Activated T-helper 1 cell treated with anti-CD3 and anti-CD28 coated beads, Interleukin-12 subunit alpha, Interleukin-12 subunit beta, Interleukin-2, Interleukin-4 antibody, amounts not matched to agents 30 ng/mL and 10 ng/mL and 1 ng/mL, durations not matched to agents 14 hours and 24 hours and 36 hours (primary cell): ENCODE data around the gene JSRP1. TPM values are rescaled to one million over a fixed set of nuclear protein-coding genes. Genes with fewer than 3 reads are reported as not detected.

Experiments used
- DNase-seq: peaks from one replicate; pipeline ENCODE4 v3.0.0; 2021; ENCODE audit warnings: low spot score
- H3K27ac Mint-ChIP-seq: one replicate; pipeline ENCODE4 v1.8.0; 2021; ENCODE audit warnings: mild to moderate bottlenecking, mixed read lengths
- H3K27me3 Mint-ChIP-seq: one replicate; pipeline ENCODE4 v1.8.0; 2022; ENCODE audit warnings: mild to moderate bottlenecking, moderate library complexity, mixed read lengths; ENCODE audit not compliant: insufficient read depth
- H3K36me3 Mint-ChIP-seq: one replicate; pipeline ENCODE4 v1.8.0; 2021; ENCODE audit warnings: low read depth, mixed read lengths
- H3K4me1 Mint-ChIP-seq: one replicate; pipeline ENCODE4 v1.8.0; 2021; ENCODE audit warnings: low read depth, mixed read lengths
- H3K4me3 Mint-ChIP-seq: one replicate; pipeline ENCODE4 v1.8.0; 2021; ENCODE audit warnings: mild to moderate bottlenecking, moderate library complexity, mixed read lengths
- H3K9me3 Mint-ChIP-seq: one replicate; pipeline ENCODE4 v1.8.0; 2021; ENCODE audit warnings: mixed read lengths
- intact Hi-C: fragments of 100-400 bp; cut with micrococcal nuclease; formaldehyde crosslinking; loops from one replicate; pipeline ENCODE4 v1.15.1; 2024
- total RNA-seq: library from RNA; stranded (reverse); gene quantifications from 2 replicates; pipeline ENCODE4 v1.2.3, GENCODE V29; 2022

Gene JSRP1
- total RNA-seq, 1 donor from 2014 or later: not detected

DNA sequence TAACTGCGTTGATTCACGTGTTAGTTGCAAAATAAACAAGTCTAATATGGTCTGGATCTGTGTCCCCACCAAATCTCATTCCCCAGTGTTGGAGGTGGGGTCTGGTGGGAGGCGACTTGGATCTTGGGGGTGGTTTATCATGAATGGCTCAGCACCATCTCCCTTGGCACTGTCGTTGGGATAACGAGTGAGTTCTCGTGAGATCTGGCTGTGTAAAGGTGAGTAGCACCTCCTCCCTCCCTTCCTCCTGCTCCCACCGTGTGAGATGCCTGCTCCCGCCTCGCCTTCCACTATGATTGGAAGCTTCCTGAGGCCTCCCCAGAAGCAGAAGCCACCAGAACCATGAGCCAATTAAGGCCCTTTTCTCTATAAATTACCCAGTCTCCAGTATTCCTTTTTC lies 20.9 kb upstream of the JSRP1 start:
- H3K4me3 Mint-ChIP-seq: no peak overlapping the region
- H3K27me3 Mint-ChIP-seq: no peaks in the 10 kb centered on the region
- intact Hi-C loops: loop anchor here (10.0 kb wide), 1 partner anchor 338 kb away; no protein-coding TSS in a partner anchor
- no peaks in the 10 kb centered on the region for H3K9me3 Mint-ChIP-seq
- H3K4me1 Mint-ChIP-seq: peaks cover 18% of the 10 kb centered on the region
- no peak for DNase-seq
- H3K36me3 Mint-ChIP-seq: peaks cover 22% of the 10 kb centered on the region
- H3K27ac Mint-ChIP-seq: peak overlapping the region; percentile 29

DNA sequence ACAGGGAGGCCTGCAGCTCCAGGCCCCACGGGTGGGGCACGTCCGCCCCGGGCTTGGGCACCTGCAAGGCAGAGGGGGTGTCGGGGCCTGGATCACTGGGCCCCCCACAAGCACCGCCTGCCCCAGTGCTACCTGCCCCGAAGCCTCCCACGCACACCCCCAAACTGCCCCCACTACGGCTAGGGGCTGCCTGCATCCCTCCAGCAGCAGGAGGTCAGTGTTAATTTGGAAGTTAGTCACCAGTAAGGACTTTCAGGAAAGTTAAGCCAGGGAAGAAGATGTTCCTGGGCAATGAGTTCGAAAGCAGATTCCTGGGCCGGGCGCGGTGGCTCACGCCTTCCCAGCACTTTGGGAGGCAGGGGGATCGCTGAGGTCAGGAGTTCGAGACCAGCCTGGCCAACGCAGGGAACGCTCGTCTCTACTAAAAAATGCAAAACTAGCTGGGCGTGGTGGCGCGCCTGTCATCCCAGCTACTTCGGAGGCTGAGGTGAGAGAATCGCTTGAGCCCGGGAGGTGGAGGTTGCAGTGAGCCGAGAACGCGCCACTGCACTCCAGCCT lies 20.3 kb upstream of the JSRP1 start:
- no peak overlapping the region for H3K4me3 Mint-ChIP-seq
- H3K4me1 Mint-ChIP-seq: peaks cover 19% of the 10 kb centered on the region
- no peaks in the 10 kb centered on the region for H3K27me3 Mint-ChIP-seq
- DNase-seq: no peak
- intact Hi-C loops: loop anchor here (10.0 kb wide), 1 partner anchor 338 kb away; no protein-coding TSS in a partner anchor
- H3K9me3 Mint-ChIP-seq: no peaks in the 10 kb centered on the region
- peaks cover 26% of the 10 kb centered on the region for H3K36me3 Mint-ChIP-seq
- H3K27ac Mint-ChIP-seq: peak overlapping the region; percentile 48

GRCh38 chr19:2275588-2276428 lies 19.6 kb upstream of the JSRP1 start:
- Mint-ChIP-seq H3K4me1 (peaks cover 21% of the 10 kb centered on the region), H3K36me3 (peaks cover 29% of the 10 kb centered on the region), H3K27ac (no peak overlapping the region), H3K27me3 (peaks cover 3% of the 10 kb centered on the region), H3K9me3 (no peaks in the 10 kb centered on the region), H3K4me3 (no peak overlapping the region)
- no peak for DNase-seq
- intact Hi-C loops: loop anchor here (10.0 kb wide), 1 partner anchor 339 kb away; no protein-coding TSS in a partner anchor

DNA sequence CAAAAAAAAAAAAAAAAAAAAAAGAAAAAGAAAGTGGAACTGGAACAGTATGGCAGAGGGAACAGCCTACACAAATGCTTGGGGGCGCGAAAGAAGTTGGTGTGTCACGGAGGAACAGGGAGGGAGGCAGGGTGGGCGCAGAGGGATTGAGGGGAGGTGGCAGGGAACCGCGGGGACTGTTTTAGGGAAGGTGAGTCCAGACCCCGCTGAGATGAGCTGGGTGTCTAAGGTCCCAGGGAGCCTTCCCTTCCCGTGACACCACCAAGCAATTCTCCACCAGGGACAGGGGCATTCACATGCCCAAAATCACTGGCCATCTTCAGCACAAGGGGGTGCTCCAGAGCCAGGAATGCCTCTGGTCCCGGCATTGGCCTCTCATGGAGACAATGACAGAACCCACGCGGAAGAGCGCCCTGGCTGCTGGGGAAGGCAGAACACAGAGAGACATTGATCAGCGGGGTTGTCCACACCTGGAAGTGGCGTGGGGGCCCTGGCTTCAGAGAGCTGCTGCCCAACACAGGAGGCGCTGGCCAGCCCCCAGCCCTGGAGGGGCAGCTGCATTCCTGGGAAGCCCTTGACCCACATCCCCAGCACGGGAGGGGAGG lies 18.8 kb upstream of the JSRP1 start:
- H3K36me3 Mint-ChIP-seq: peaks cover 29% of the 10 kb centered on the region
- DNase-seq: no peak

GRCh38 chr19:2274185-2274711 lies 18.0 kb upstream of the JSRP1 start:
- peak overlapping the region; percentile 69 for H3K4me3 Mint-ChIP-seq
- H3K4me1 Mint-ChIP-seq: peaks cover 21% of the 10 kb centered on the region
- H3K9me3 Mint-ChIP-seq: no peaks in the 10 kb centered on the region
- peaks cover 29% of the 10 kb centered on the region for H3K36me3 Mint-ChIP-seq
- intact Hi-C loops: loop anchor here (5.0 to 10.0 kb wide), 2 partner anchors 177 to 341 kb away; partner anchors contain the start of genes IZUMO4 and MOB3A
- peaks cover 3% of the 10 kb centered on the region for H3K27me3 Mint-ChIP-seq
- peak overlapping the region; percentile 53 for H3K27ac Mint-ChIP-seq
- no peak for DNase-seq

More for the DNA sequence above, 18.8 kb upstream of the JSRP1 start:
- intact Hi-C loops: loop anchor here (5.0 to 10.0 kb wide), 2 partner anchors 178 to 340 kb away; partner anchors contain the start of genes IZUMO4 and MOB3A
- Mint-ChIP-seq H3K9me3 (no peaks in the 10 kb centered on the region), H3K4me1 (peaks cover 21% of the 10 kb centered on the region), H3K4me3 (peak overlapping the region; percentile 30), H3K27ac (no peak overlapping the region), H3K27me3 (peaks cover 3% of the 10 kb centered on the region)

DNA sequence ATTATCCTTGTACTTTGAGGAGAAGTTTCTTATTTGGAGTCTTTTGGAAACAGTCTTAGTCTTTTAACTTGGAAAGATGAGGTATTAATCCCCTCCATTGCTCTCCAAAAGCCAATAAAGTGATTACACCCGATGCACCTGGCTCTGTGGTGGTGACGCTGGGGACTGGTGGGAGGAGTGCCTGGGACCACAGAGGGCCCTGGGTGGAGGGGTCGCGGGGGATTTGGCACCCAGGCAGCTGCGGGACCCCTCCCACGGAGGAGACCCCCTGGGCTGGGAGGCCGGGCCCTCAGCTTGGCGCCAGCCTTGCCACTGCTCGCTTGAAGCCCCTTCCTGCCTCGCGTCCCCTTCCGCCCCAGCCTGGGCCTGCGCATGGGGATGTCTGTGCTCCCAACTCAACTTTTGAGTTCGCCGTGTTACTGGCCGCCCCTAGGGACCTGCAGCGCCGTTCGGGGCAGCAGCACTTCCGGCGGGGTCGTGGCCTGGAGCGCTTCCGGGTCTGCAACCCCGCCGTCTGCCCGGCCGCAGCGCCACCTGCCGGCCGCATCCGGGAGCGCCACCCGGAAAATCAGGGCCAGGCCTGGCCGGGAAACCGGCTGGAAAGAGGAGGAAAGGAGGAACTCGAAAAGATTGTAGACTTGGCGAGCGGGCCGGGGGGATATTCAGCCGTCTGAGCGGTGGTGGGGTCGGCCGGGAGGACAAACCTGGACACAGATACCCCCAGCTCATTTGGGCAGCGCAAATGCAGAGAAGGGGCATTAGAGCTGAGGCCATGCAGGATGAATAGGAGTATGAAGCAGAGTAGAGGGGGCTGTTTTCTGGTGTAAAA lies 17.4 kb upstream of the JSRP1 start:
- DNase-seq: peak; percentile 79
- Mint-ChIP-seq H3K36me3 (peaks cover 29% of the 10 kb centered on the region), H3K27ac (peak overlapping the region; percentile 84), H3K9me3 (no peaks in the 10 kb centered on the region), H3K27me3 (peaks cover 3% of the 10 kb centered on the region), H3K4me1 (peaks cover 22% of the 10 kb centered on the region), H3K4me3 (peak overlapping the region; percentile 69)
- intact Hi-C loops: loop anchor here (1.0 to 10.0 kb wide), 5 partner anchors 21 to 341 kb away; partner anchors contain the start of genes IZUMO4, MOB3A, PLEKHJ1 and SF3A2

DNA sequence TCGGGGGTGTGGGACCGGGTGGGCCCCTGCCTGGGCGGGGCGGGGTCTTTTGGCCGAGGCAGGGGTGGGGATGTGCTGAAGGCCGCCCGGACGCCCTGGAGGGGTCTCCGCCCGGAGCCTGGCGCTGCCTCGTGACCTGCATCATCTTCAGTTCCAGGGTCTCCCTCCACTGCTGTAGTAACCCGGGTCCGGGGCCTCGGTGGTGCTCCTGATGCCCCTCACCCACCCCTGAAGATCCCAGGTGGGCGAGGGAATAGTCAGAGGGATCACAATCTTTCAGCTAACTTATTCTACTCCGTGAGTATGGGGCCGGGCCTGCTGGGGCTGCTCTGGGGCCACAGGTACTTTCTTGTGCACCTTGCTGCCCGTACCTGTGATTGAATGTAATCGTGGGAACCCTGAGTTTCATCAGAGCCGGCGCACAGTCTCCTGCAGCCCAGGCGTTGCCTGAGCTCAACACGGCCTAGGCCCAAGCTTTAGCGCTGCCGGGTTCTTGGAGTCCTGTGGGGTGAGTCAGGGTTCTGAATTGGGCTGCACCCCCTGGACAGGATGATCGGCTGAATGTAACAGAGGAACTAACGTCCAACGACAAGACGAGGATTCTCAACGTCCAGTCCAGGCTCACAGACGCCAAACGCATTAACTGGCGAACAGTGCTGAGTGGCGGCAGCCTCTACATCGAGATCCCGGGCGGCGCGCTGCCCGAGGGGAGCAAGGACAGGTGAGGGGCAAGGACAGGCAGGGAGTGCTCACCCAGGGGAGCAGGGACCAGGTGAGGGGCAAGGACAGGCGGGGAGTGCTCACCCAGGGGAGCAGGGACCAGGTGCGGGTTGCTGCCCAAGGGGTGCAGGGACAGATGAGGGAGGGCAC lies 15.3 kb upstream of the JSRP1 start:
- peak overlapping the region; percentile 83 for H3K27ac Mint-ChIP-seq
- peak overlapping the region; percentile 91 for H3K4me3 Mint-ChIP-seq
- H3K36me3 Mint-ChIP-seq: peaks cover 26% of the 10 kb centered on the region
- H3K4me1 Mint-ChIP-seq: peaks cover 25% of the 10 kb centered on the region
- DNase-seq: no peak
- H3K27me3 Mint-ChIP-seq: peaks cover 5% of the 10 kb centered on the region
- intact Hi-C loops: loop anchor here (2.0 to 10.0 kb wide), 3 partner anchors 19 to 343 kb away; partner anchors contain the start of genes IZUMO4 and MOB3A
- no peaks in the 10 kb centered on the region for H3K9me3 Mint-ChIP-seq

DNA sequence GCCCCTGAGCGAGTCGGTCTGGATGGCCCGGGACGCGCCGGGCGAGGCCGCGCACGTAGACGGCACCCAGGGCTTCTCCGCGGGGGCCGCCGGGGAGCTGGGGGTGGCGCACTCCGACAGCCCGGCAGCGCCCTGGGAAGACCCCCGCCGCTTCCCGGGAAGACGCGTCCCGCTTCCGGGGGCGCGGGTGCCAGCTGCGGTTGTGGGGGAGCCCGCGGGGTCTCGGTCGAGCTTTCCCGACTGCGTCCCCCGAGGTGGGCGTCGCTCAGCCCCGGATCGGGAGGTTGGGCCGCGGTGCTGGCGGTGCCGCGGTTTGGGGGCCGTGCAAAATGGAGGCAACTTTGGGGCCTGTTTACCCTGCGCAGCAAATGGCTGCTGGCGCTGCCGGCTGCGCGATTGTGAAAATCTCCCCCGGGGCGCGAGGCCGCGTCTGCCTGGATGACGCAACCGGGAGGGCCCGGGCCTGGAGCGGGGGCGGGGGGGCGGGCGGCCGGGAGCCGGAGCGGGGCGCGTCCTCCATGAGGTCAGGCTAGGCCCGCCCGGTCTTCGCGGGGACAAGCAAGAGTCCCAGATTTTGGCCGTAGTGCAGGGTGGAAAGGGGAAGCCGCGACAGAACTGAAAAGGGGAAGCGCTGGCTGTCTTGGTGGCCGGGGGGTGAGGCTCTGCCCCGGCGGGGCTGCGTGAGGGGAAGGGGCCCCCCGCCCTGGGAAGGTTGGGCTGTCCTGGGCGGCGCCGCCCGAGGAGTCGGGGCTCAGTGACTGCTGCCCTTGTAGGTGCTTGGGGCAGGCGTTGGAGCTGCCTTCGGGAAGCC lies 14.4 kb upstream of the JSRP1 start:
- peak; percentile 66 for DNase-seq
- Mint-ChIP-seq H3K27me3 (peaks cover 5% of the 10 kb centered on the region), H3K4me3 (peak overlapping the region; percentile 91), H3K36me3 (peaks cover 26% of the 10 kb centered on the region), H3K9me3 (no peaks in the 10 kb centered on the region), H3K27ac (peak overlapping the region; percentile 82), H3K4me1 (peaks cover 25% of the 10 kb centered on the region)
- intact Hi-C loops: loop anchor here (5.0 to 10.0 kb wide), 2 partner anchors 173 to 344 kb away; partner anchors contain the start of genes IZUMO4 and MOB3A

- Mint-ChIP-seq H3K36me3 (peaks cover 25% of the 10 kb centered on the region), H3K27ac (peak overlapping the region; percentile 88), H3K4me1 (peaks cover 25% of the 10 kb centered on the region), H3K27me3 (peaks cover 5% of the 10 kb centered on the region), H3K4me3 (peak overlapping the region; percentile 91), H3K9me3 (no peaks in the 10 kb centered on the region)
- intact Hi-C loops: loop anchor here (5.0 to 10.0 kb wide), 2 partner anchors 173 to 345 kb away; partner anchors contain the start of genes IZUMO4 and MOB3A
- no peak for DNase-seq
Measured at GRCh38 chr19:2270157-2270422, 13.9 kb upstream of the JSRP1 start.

- Mint-ChIP-seq H3K4me3 (peak overlapping the region; percentile 91), H3K36me3 (peaks cover 22% of the 10 kb centered on the region), H3K4me1 (peaks cover 24% of the 10 kb centered on the region), H3K27me3 (peaks cover 5% of the 10 kb centered on the region), H3K9me3 (no peaks in the 10 kb centered on the region), H3K27ac (peak overlapping the region; percentile 88)
- peak; percentile 99 for DNase-seq
- intact Hi-C loops: loop anchor here (1.0 to 10.0 kb wide), 6 partner anchors 11 to 345 kb away; partner anchors contain the start of genes AP3D1, IZUMO4, LSM7 and MOB3A
Measured at GRCh38 chr19:2269244-2270156, 13.3 kb upstream of the JSRP1 start.
